Measurements from ENCODE around the gene GSK3B. TPM values are rescaled to one million over a fixed set of nuclear protein-coding genes. Genes with fewer than 3 reads are reported as not detected.

GSK3B gene
- total and polyA plus RNA-seq, 2 experiments from 2014 or later: 29.0 to 45.3 TPM

- TF ChIP-seq ZNF462 (CRISPR knock-in tag; IDR thresholded peaks at IDR 0.05): no peak
- TF ChIP-seq EZH2 (IDR thresholded peaks at IDR 0.05; ENCODE audit: low read depth, unreplicated experiment): no peak
- no peak for TF ChIP-seq CREB1 (CRISPR knock-in tag; IDR thresholded peaks at IDR 0.05; ENCODE audit: low read depth)
- TF ChIP-seq, protein P1, sequence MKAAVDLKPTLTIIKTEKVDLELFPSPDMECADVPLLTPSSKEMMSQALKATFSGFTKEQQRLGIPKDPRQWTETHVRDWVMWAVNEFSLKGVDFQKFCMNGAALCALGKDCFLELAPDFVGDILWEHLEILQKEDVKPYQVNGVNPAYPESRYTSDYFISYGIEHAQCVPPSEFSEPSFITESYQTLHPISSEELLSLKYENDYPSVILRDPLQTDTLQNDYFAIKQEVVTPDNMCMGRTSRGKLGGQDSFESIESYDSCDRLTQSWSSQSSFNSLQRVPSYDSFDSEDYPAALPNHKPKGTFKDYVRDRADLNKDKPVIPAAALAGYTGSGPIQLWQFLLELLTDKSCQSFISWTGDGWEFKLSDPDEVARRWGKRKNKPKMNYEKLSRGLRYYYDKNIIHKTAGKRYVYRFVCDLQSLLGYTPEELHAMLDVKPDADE (IDR thresholded peaks at IDR 0.05): no peak
- TF ChIP-seq EZH2phosphoT487 (IDR thresholded peaks at IDR 0.05; ENCODE audit: unreplicated experiment): no peak
- TF ChIP-seq CTCF (conservative IDR thresholded peaks at IDR 0.05; ENCODE audit: low read depth in 2 of 2): no peak
- TF ChIP-seq STAT1 (IDR thresholded peaks at IDR 0.05; ENCODE audit: unreplicated experiment): no peak
- no peak for TF ChIP-seq ZNF114 (CRISPR knock-in tag; IDR thresholded peaks at IDR 0.05)
- TF ChIP-seq POLR2AphosphoS5 (IDR thresholded peaks at IDR 0.05; ENCODE audit: low read depth): no peak
Observed at GRCh38 chr3:119901148-119901547, 193.1 kb downstream of the GSK3B start (continued).

All from GM23338 (cell line).